ENCODE data around the gene GAS6.
A peak's percentile ranks its signal among the peaks of the same experiment; 100 is the strongest.
"Not testable (repeated sequence)": the region's sequence is repeated elsewhere in the genome, so short reads cannot be mapped to it uniquely, and the experiment has no call there.

Gene GAS6

GRCh38 chr13:113863524-113864272 lies at the start of gene GAS6:
Gene GAS6, minus strand, starts transcription at chr13:113864076. Its CDS starts 156 bp downstream, at chr13:113863920.
- no peak for DNase-seq

- DNase-seq = not testable (repeated sequence)
These were observed 49.5 kb upstream of the GAS6 start for GRCh38 chr13:113913408-113913807.

DNA sequence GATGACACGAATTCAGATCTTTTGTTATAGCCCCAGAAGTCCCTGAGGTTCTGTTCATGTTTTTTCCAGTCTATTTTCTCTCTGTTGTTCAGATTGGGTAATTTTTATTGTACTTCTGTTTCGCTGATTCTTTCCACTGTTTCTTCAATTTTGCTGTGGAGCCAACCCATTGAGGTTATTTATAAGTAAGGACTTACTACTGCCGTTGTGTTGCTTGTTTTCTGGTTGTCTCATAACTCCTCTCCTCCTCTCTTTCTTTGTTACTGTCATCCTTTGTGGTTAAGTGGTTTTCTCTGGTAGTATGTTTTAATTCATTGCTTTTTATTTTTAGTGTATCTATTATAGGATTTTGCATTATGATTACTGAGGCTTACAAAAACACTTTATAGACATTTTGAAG lies 48.7 kb upstream of the GAS6 start:
- DNase-seq = no peak

DNA sequence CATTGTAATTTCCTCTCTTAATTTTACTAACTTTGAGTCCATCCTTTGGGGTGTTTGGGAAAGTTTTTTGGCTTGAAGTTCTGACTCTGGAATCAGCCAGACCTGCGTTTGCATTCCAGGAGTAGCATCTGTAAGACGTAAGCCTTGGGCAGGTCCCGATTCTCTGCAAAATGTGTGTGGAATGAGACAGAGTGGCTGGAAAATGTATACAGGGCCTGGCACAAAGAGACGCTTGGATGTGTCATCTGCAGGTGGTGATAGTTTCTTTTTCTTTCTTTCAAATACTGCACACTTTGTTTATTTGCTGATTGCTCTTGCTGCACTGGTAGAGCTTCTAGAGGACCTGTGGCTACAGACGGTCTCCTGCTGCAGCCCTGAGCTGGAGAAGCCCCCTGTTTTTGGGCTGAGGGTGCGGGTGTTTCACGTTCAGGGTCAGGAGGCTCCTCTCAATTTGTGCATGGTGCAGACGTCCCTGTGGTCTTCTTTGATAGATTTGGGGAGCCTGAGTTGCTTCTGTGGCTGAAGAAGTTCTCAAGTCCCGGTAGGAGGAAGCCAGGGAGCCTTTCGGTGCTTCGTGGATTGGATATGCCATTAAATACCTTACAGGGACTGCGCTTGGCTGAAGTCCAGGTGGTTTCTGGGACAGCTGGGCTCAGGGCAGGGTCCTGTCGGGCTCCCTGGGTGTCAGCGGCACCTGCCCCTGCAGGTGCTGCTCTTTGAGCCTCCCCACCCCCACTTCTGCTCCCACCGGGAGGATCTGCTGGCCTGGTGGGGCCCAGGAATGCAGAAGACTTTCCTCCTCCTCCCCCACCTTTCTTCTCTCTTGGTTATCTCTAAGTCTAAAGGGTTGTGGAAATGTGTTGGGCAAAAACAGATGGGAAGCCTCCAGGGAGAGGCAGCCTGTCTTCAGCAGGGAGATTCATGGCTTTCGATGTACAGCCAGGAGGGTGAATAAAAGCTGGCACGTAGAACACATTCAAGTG lies 44.0 kb upstream of the GAS6 start:
- no peak for DNase-seq

GRCh38 chr13:113906571-113906970 lies 42.7 kb upstream of the GAS6 start:
- DNase-seq = no peak

- DNase-seq = no peak
These were observed 42.1 kb upstream of the GAS6 start for GRCh38 chr13:113905942-113906341.

DNA sequence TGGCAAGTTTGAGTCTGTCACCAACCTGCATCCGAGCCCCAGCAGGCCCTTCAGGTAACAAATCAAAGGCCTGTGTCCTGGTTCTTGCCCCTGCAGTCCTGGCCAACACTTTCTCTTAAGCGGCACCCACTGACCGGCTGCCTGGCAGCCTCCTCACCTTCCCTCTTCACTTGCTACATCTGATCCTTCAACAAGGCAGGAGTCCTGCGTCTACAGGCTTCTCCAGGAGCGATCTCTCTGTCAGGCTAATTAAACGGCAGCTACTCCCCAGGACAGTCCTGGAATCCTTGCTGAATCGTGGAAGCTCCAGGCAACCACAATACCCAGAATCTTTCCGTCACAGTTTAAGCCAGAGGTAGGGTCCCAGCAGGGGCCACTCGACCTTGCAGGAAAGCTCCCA lies 41.1 kb upstream of the GAS6 start:
- no peak for DNase-seq

- DNase-seq = peak; percentile 23
These were observed 40.5 kb upstream of the GAS6 start for GRCh38 chr13:113904411-113904810.

DNA sequence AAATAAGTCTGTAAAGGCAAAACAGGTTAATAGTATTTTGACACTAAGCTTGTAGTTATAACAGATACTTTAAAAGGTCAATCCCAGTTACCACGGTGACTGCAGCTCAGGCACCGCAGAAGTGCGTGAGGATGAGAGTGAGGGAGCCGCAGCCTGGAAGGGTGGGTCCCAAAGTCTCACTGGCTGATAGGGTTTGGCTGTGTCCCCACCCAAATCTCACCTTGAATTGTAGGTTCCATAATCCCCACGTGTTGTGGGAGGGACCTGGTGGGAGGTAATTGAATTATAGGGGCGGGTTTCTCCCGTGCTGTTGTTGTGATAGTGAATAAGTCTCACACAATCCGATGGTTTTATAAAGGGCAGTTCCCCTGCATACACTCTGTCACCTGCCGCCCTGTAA lies 40.0 kb upstream of the GAS6 start:
- no peak for DNase-seq

GRCh38 chr13:113902986-113903775 lies 39.3 kb upstream of the GAS6 start:
- no peak for DNase-seq

GRCh38 chr13:113902481-113902880 lies 38.6 kb upstream of the GAS6 start:
- no peak for DNase-seq

- no peak for DNase-seq
These were observed 37.8 kb upstream of the GAS6 start for GRCh38 chr13:113901642-113902041.

DNA sequence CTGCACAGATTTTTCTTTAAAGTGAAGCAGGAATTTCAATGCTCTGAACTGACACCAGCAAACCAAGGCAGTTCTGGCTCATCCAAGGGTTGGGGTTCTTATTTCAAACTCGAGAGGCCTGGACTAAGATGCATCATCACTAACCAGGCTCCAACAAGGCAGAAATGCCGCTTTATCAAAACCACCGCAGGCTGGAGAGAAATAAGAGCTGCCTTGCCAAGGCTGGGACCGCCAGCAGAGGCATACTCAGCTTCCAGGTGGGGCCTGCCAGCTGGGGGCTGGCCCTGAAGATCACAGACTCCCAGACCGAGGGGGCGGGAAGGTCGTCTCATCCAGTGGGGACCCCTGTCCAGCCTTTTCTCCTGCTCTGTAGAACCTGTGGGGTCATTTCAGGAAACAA lies 37.4 kb upstream of the GAS6 start:
- no peak for DNase-seq

DNA sequence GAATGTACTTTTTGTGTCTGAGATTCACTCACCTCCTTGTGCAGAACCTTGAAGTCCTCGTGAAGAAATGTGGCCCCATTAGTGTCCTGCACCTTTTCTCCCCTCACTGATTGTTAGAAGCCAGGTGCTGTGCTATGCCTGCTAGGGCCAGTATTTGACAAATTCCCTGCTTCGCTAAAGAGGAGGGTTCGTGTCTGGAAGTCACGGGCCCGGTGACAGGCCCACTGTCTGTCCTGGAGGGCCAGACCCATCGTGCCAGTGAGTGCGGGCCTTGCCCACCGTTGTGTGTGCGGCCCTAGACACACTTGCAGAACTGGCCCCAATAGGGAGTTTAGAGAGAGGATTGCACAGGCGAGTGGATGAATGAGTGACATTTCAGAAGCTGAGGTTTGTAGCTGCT lies 36.8 kb upstream of the GAS6 start:
- no peak for DNase-seq

DNA sequence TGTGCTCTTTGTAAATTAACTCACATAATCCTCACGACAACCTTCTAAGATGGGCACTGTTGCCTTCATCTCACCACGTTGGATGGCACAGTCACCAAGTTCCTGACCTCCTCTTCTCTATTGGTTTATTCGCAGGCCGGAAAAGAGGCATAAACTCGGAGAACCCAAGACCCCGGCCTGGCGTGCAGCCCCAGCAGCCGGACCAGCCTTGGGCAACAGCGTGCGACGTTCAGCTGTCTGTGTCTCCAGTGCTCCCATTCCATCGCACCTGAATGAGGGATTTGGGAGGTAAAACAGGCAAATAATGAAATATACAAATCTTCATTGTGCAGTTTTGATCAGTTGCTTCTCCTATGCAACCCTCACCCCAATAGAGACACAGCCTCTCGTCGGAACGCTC lies 34.5 kb upstream of the GAS6 start:
- no peak for DNase-seq

GRCh38 chr13:113897966-113898365 lies 34.1 kb upstream of the GAS6 start:
- DNase-seq = no peak

- DNase-seq = no peak
These were observed 33.3 kb upstream of the GAS6 start for GRCh38 chr13:113897161-113897560.

- no peak for DNase-seq
These were observed 31.6 kb upstream of the GAS6 start for GRCh38 chr13:113895436-113895835.

GRCh38 chr13:113890774-113891480 lies 27.1 kb upstream of the GAS6 start:
- DNase-seq = no peak

DNA sequence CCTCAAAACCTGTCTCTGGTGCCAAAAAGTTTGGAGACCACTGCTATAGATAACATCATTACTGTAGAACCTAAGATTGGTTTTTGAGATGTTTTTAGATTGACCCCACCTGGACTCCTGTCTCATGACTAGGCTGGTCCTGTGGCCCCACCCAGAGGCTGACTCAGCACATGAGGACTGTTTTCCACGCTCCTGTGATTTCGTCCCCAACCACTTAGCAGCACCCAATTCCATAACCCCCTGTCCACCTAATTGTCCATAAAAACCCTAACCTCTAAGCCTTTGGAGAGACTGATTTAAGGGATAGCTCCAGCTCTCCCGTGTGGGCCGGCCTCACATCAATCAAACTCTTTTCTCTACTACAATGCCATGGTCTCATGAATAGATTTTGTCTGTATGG lies 25.6 kb upstream of the GAS6 start:
- no peak for DNase-seq

- DNase-seq = no peak
These were observed 24.9 kb upstream of the GAS6 start for GRCh38 chr13:113888701-113889330.

- no peak for DNase-seq
These were observed 23.9 kb upstream of the GAS6 start for GRCh38 chr13:113887700-113888201.

Measured in stimulated activated CD4-positive, alpha-beta T cell treated with anti-CD3 and anti-CD28 coated beads, Interleukin-4, amount 100 ng/mL, for 24 hours (primary cell).